Endometrium (tissue), 2 donors: Measurements from ENCODE around the gene ZNF536.

Experiments
- FAIRE-seq: peaks from 2 replicates; lab custom pipeline; 2012; peaks lifted over from hg19 to GRCh38; lab: Jason Lieb, UNC
- donor health status: control.
- donor health status: control.

The ZNF536 gene

GRCh38 chr19:30530751-30531150 is 158.6 kb downstream of the ZNF536 start:
- FAIRE-seq, result no peak

GRCh38 chr19:30535011-30535410 is 162.8 kb downstream of the ZNF536 start:
- FAIRE-seq, result no peak

GRCh38 chr19:30536975-30537374 is 164.8 kb downstream of the ZNF536 start:
- FAIRE-seq, result no peak

- FAIRE-seq, result no peak
Observed at GRCh38 chr19:30539315-30539714, 167.1 kb downstream of the ZNF536 start.

- FAIRE-seq, result no peak
Observed at GRCh38 chr19:30539981-30540380, 167.8 kb downstream of the ZNF536 start.

GRCh38 chr19:30540761-30541160 is 168.6 kb downstream of the ZNF536 start:
- FAIRE-seq, result no peak

GRCh38 chr19:30541575-30541974 is 169.4 kb downstream of the ZNF536 start:
- FAIRE-seq, result no peak

- no peak for FAIRE-seq
Observed at GRCh38 chr19:30543243-30543945, 171.2 kb downstream of the ZNF536 start.

GRCh38 chr19:30545752-30546151 is 173.6 kb downstream of the ZNF536 start:
- FAIRE-seq, result no peak

- FAIRE-seq, result no peak
Observed at GRCh38 chr19:30546332-30546731, 174.1 kb downstream of the ZNF536 start.

- FAIRE-seq, result no peak
Observed at GRCh38 chr19:30547246-30547645, 175.1 kb downstream of the ZNF536 start.

GRCh38 chr19:30549151-30549550 is 177.0 kb downstream of the ZNF536 start:
- FAIRE-seq, result no peak

GRCh38 chr19:30551271-30551670 is 179.1 kb downstream of the ZNF536 start:
- FAIRE-seq, result no peak

- no peak for FAIRE-seq
Observed at GRCh38 chr19:30552593-30552992, 180.4 kb downstream of the ZNF536 start.

GRCh38 chr19:30555075-30555790 is 183.0 kb downstream of the ZNF536 start:
- FAIRE-seq, result no peak

- FAIRE-seq, result no peak
Observed at GRCh38 chr19:30555791-30556110, 183.6 kb downstream of the ZNF536 start.

- FAIRE-seq, result no peak
Observed at GRCh38 chr19:30556230-30556711, 184.1 kb downstream of the ZNF536 start.

GRCh38 chr19:30557212-30557611 is 185.0 kb downstream of the ZNF536 start:
- no peak for FAIRE-seq

- FAIRE-seq, result no peak
Observed at GRCh38 chr19:30557927-30558557, 185.9 kb downstream of the ZNF536 start.

GRCh38 chr19:30558793-30559192 is 186.6 kb downstream of the ZNF536 start:
- FAIRE-seq, result no peak

- no peak for FAIRE-seq
Observed at GRCh38 chr19:30559446-30559845, 187.3 kb downstream of the ZNF536 start.

GRCh38 chr19:30562981-30563380 is 190.8 kb downstream of the ZNF536 start:
- FAIRE-seq, result no peak

GRCh38 chr19:30563691-30564090 is 191.5 kb downstream of the ZNF536 start:
- FAIRE-seq, result no peak
